Activated CD8-positive, alpha-beta memory T cell treated with anti-CD3 and anti-CD28 coated beads for 36 hours (primary cell): ENCODE results near the gene CLN3. TPM values are rescaled to one million over a fixed set of nuclear protein-coding genes. Genes with fewer than 3 reads are reported as not detected.
"Not testable (repeated sequence)": the region's sequence is repeated elsewhere in the genome, so short reads cannot be mapped to it uniquely, and the experiment has no call there.

Experiments
- CTCF ChIA-PET: fragments of 350-600 bp; sonication (Branson Sonifier 250); formaldehyde crosslinking; loops from one replicate; lab custom pipeline; 2021; ENCODE audit warnings: antibody characterized with exemption; lab: Charles Lee
- POLR2A ChIA-PET: fragments of 350-600 bp; sonication (Branson Sonifier 250); formaldehyde crosslinking; loops from one replicate; lab custom pipeline; 2021; ENCODE audit warnings: antibody characterized with exemption; lab: Charles Lee
- total RNA-seq, 2 experiments: library from RNA; stranded (reverse); gene quantifications; one replicate each; pipeline ENCODE4 v1.2.3, GENCODE V29; 2021

The CLN3 gene
- total RNA-seq, 2 experiments from 2014 or later = 35.9 to 39.7 TPM

DNA sequence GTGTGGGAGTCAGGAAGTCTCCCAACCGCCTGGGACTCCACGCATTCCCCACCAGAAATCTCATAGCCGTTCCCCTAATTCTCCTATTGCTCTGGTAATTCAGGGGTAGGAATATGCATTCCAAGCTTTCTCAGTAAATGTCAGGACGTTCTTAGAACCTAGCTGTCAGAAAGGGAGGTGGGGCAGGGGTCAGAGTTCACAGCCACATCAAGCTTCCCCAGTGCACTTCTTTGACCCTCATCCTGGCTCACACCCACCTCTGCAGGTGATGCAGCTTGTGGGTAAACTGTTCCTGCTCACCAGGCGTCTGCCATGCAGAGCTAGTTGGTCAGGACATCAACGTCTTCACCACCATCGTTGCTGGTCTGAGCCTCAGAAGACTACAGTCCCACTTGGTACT, 28.8 kb upstream of the CLN3 start:
- ChIA-PET CTCF (interaction anchor here (0.6 kb wide), 1 partner anchor 10 kb away, joined by 3 read pairs; no protein-coding TSS in a partner anchor), POLR2A (interaction anchor here (0.6 kb wide), 1 partner anchor 74 kb away, joined by 6 read pairs; no protein-coding TSS in a partner anchor)

DNA sequence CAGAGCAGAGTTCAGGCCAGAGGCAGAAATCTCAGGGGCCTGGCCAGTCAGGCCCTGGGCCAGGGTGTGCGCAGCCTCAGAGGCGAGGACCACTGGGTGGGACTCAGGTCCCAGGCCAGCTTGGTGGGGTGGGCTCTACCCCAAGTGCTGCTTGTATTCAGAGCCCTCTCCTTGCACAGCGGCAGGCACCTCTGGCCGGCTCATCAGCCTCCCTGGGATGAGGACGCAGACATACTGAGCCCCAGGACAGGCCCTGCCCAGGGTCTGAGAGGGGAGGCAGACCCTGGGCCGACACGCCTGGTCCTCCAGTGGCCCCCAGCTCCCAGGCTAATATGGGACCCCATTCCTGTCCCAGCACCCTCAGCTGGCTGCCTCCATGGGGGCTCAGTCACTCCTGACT, 22.4 kb upstream of the CLN3 start:
- CTCF ChIA-PET = no interaction called here

DNA sequence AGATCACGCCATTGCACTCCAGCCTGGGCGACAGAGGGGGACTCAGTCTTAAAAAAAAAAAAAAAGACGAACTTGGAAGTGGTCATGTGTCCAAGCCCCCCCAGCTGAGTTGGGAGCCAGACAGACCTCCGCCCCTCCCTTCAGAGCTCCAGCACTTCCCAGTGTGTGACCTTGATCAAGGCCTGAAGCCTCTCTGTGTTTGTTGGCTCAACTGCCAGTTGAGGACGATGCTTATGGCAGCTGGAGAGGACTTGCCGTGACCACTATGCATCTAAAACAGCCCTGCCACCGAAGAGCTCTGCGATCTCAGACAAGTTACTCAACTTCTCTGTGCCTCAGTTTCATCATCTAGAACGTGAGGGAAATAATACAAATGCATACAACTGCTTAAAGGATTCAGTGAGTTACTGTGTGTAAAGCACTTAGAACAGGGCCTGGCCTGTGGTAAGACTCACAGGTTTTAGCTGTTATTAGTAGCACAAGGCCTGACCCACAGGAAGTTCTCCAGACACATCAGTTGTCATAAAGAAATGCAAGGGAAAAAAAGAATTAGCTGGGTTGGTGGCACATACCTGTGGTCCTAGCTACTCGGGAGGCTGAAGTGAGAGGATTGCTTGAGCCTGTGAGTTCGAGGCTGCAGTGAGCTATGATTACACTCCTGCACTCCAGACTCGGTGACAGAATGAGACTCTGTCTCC, 21.8 kb upstream of the CLN3 start:
- ChIA-PET POLR2A (no interaction called here), CTCF (interaction anchor here (1.2 kb wide), 1 partner anchor 20 kb away, joined by 3 read pairs; the partner anchor contains the start of gene APOBR)

More for the DNA sequence above, 22.4 kb upstream of the CLN3 start:
- POLR2A ChIA-PET = no interaction called here

DNA sequence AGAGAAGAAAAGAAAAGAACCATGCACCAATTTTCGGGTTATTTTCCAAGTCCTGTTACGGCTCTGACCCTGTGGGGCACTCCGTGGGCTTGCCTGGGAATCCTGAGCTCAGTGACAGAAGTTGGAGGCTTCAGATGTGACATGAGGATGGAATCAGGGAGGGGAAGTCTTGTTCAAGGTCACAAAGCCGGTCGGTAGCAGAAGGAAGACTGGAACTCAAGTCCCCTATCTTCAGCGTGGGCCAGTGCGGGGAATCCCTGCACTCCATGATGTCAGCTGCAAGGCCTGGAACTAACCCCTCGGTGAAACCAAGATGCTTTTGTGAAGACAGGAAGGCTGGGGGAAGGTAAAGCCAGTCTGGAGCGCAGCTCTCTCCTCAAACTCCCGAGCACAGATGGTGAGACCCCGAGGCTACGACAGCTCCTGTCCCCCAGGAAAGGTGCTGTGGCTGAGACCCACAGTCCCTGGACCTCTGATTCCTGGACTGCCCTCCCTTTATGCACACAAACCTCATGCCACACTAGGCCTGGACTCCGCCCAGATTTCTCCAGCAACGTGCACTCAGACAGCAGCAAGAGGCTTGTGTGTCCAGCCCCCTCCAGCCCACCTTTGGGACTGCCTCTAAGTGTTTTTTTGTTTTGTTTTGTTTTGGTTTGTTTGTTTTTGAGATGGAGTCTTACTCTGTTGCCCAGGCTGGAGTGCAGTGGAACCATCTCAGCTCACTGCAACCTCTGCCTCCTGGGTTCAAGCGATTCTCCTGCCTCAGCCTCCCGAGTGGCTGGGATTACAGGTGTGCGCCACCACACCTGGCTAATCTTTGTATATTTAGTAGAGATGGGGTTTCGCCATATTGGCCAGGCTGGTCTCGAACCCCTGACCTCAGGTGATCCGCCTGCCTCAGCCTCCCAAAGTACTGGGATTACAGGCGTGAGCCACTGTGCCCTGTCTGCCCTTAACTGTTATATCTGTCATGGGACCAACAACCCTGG, 20.2 kb upstream of the CLN3 start:
- ChIA-PET CTCF (no interaction called here), POLR2A (no interaction called here)

GRCh38 chr16:28511031-28511430, 19.2 kb upstream of the CLN3 start:
- ChIA-PET POLR2A (no interaction called here), CTCF (no interaction called here)

- POLR2A ChIA-PET = no interaction called here
- CTCF ChIA-PET = interaction anchor here (1.0 kb wide), 1 partner anchor 9 kb away, joined by 3 read pairs; no protein-coding TSS in a partner anchor
Observed at GRCh38 chr16:28505489-28506137, 13.7 kb upstream of the CLN3 start.

DNA sequence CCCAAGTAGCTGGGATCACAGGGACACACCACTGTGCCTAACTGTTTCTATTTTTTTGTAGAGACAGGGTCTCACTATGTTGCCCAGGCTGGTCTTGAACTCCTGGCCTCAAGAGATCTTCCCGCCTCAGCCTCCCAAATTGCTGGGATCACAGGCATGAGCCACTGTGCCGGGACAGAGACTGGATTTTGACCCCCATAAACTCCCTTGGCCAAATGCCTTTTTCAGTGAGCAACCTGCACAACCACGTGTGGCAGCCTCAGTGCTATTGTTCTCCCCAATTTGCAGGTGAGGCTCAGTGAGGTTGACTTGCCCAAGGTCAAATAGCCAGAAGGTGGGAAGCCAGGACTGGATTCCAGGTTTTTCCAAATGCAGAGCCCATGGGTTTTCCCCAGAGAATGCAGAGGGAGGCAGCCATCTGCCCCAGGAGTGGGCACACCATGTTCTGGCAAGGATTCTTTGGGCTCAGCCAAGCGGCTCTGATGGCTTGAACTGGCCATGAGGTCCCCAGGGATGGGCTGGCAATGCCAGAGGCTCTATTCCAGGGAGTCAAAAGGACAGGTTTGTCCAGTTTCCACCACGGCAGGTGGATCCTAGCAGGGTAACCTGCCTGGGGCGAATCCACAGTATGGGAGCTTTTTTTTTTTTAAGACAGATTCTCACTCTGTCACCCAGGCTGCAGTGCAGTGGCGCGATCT, 13.0 kb upstream of the CLN3 start:
- ChIA-PET POLR2A (no interaction called here), CTCF (interaction anchor here (1.0 kb wide), 1 partner anchor 8 kb away, joined by 3 read pairs; no protein-coding TSS in a partner anchor)

DNA sequence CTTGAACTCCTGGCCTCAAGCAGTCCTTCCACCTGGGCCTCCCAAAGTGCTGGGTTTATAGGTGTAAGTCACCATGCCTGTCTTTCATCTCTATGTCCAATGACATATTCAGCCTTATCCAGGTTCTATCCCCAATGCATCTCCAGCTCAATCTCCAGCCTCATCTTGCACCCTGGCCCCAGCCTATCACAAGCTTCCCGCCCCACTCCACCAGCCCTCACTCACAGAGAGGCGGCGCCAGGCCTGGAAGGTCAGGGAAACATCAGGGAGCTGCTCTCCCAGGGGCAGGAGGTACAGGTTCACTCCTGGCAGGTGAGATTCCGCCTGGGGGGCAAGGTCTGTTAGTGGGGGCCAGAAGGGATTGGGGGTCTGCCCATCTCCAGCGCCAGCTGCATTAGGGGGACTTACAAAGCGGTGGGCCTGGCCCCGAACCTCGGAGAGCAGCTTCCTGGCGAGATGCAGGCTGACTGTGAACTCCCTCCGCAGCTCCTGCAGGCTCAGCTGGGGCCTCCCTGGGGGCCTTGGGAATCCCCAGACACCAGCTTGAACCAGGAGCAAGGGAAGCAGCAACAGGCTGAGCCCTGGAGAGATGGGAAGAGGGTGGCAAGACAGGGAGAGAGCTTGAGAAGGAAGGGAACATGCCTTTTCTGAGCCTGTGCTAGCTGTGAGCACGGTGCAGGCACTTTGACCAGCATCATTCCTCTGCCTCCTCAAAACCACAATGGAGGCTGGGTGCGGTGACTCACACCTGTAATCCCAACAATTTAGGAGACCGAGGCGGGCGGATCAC, 11.8 kb upstream of the CLN3 start:
- ChIA-PET CTCF (interaction anchor here (0.6 to 1.2 kb wide), 2 partner anchors 12 to 315 kb away, joined by 3 to 4 read pairs; partner anchors contain the start of gene CLN3), POLR2A (no interaction called here)

GRCh38 chr16:28502290-28502689, 10.4 kb upstream of the CLN3 start:
- CTCF ChIA-PET = no interaction called here
- POLR2A ChIA-PET = no interaction called here

DNA sequence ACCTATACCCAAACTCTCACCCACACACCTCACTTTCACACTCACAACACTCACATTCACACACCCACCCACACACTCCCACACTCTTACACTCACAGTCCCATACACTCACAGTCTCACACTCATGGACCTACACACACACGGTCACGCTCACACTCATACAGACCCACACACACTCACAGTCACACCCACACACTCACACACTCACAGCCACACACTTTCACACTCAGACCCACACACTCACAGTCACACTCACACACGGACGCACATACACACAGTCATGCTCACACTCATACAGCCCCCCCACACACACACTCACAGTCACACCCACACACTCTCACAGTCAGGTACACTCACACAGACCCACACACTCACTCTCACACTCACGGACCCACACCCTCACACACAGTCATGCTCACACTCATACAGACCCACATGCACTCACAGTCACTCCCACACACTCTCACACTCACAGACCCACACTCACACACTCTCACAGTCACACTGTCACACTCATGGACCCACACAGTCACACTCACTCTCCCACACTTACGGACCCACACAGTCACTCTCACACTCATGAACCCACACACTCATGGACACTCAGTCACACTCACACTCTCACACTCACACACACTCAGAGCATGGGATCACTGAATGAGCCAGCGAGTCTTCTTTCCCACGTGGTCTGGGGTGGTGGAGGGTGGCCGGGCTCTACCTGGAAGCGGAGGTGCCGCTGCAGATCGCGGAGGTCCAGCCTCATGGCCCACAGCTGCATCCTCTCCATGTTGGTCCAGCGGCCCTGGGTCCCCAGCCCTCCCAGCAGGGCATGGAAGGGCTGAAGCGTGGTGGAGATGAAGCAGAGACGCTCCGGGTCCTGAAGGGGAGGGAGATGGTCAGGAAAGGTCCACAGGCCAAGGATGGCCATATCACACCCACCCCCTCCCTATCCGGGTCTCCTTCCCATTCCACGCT, 9.7 kb upstream of the CLN3 start:
- POLR2A ChIA-PET = no interaction called here
- CTCF ChIA-PET = no interaction called here

GRCh38 chr16:28500476-28501180, 8.8 kb upstream of the CLN3 start:
- CTCF ChIA-PET = not testable (repeated sequence)

DNA sequence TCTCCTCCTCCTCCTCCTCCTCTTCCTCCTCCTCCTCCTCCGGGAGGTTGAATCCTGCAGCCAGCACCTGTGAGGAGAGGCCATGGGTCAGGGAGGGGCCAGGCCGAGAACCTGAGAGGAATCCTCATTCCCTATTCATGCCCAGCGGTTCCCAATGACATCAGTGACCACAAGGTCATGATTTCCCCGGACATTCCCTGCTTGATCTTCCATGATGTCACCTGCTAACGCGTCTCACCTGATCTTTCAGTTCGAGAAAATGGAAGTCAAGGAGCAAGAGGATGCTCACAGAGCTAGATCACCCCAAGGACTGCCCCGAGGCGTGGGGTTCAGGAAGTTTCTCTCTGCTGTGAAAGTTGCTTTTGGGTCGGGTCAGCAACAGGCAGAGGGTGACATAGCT, 8.0 kb upstream of the CLN3 start:
- ChIA-PET POLR2A (no interaction called here), CTCF (no interaction called here)

More at GRCh38 chr16:28500476-28501180, 8.8 kb upstream of the CLN3 start:
- POLR2A ChIA-PET = not testable (repeated sequence)

GRCh38 chr16:28498666-28499381, 7.0 kb upstream of the CLN3 start:
- CTCF ChIA-PET = no interaction called here

DNA sequence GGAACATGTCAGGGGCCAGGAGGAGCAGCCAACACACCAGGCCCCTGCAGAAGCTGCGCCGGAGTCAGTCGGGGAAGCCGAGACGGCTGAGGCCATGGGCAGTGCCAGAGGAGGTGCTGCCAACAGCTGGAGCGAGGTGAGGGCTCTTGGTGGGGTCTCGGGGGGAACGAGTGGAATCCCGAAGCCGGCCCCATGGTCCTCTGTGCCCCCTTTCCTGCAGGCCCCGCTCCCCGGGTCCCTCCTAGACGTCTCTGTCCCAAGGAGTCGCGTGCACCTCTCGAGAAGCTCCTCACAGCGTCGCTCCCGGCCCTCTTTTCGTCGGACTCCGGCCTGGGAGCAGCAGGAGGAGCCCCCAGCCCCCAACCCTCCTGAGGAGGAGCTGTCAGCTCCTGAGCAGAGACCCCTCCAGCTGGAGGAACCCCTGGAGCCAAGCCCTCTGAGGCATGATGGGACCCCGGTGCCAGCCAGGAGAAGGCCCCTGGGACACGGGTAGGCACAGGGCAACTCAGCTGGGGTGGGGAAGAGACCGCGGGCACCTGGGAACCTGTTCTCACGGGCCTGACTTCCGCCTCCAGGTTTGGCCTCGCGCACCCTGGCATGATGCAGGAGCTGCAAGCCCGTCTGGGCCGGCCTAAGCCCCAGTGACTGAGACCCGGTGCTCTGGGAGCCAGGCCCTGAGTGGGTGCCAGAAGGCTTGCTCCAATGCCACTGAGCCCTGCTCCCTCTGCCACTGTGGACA, 6.2 kb upstream of the CLN3 start:
- ChIA-PET CTCF (no interaction called here), POLR2A (no interaction called here)

More at GRCh38 chr16:28498666-28499381, 7.0 kb upstream of the CLN3 start:
- POLR2A ChIA-PET = no interaction called here

GRCh38 chr16:28497386-28497785, 5.5 kb upstream of the CLN3 start:
- ChIA-PET CTCF (no interaction called here), POLR2A (no interaction called here)
